CD1c-positive myeloid dendritic cell (primary cell): ENCODE data around the gene RAB6B.

ENCODE experiments used
- DNase-seq: peaks from one replicate; pipeline ENCODE4 v3.0.0-alpha.2; 2016; ENCODE audit errors: extremely low spot score

Gene RAB6B

DNA sequence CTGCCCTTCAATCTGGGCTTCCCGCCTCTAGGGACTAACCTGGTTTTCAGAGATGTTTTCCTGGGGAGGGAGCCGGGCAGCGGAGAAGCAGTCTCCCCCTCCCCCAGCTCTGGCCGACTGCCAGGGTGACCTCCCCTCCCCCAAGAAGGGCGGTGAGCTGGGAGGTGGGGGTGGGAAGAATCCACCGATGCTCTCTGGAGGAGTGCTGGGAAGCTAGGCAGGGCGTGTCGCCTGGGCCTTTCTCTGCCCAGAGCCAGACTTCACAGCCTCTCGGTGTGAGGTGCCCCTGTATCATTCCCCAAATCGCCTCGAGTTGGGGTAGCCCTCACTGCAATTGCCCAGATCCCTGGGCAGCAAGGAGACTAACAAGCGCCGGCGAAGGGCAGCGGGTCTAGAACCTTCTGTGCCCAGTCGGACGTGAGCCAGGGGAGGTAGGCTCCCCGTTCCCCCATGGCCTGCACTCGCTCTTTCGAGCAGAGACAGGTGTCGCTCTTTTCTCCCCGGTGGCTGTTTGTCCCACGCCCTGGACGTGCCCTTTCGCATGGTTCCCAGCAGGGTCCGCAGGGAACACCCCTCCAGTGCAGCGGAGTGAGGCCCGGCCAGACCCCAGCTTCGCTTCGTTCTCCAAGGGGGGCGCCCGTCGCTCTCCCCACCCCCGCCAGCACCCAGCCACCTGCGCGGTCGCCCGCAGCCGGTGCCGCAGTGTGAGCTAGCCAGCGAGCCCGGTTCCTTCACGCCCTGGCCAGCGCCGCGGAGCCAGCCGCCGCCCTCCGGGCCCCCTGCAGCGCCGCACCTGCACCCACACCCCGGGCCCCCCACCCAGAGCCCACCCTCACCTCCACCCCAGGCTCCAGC is 1.1 kb downstream of the RAB6B start:
- DNase-seq, result no peak

DNA sequence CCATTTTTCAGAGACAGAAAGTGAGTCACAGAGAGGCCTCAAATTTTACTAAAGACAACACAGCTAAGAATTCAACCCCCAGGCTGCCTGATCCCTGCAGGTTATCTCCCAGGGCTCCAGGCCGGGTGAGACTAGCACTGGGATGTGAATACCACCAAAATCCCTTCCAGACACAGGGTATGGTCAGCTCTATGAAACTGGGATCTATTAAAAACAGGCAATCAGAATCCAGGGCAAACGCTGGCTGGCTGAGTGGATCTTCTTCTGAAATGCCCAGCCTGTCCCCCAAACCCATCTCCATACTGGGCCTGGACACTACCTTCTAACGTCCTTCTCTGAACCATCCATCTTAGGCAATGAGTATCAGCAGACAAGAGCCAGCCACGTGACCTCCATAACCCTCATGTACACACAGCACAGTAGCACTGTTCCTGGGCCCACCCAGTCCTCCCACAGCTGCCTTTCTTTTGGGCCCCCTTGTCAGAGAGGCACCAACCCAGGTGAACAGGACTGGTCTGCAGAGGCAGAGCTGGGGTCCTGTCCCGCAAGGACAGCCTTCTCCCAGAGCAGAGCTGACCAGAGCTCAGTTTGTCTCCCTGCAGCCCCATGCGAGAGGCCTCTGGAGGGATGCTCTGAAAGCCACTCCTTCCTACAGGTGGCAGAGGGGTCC is 1.9 kb downstream of the RAB6B start:
- no peak for DNase-seq

DNA sequence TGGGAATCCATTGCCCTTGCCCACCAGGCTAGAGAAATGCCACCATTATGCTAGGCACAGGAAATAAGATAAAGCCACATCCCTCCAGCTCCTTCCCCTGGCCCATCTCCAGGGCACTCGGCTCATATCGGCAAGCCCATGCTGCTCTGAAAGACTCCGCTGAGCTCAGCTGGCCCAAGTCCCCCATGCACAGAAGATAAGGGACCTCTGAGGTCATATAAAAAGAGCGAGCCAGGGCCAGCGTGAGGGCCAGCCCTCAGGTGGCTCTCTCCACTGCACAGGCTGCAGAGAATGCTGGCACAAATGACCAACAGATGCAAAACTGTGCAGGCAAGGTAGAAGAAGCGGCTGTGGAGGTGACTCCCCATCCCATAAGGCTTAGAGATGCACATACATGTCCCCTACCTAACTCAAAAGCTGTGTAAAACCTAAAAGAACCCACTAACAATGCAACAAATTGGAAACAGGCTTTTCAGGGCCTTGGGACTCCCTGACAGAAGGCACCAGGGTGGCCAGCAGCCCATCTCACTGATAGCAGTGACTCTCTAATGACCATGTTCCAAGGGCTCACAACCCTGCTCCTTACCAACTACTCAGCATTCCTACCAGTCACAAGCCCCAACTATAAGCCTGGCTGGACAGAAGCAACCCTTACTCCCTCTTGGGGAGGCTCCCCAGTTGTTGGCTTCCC is 3.0 kb downstream of the RAB6B start:
- DNase-seq, result no peak

DNA sequence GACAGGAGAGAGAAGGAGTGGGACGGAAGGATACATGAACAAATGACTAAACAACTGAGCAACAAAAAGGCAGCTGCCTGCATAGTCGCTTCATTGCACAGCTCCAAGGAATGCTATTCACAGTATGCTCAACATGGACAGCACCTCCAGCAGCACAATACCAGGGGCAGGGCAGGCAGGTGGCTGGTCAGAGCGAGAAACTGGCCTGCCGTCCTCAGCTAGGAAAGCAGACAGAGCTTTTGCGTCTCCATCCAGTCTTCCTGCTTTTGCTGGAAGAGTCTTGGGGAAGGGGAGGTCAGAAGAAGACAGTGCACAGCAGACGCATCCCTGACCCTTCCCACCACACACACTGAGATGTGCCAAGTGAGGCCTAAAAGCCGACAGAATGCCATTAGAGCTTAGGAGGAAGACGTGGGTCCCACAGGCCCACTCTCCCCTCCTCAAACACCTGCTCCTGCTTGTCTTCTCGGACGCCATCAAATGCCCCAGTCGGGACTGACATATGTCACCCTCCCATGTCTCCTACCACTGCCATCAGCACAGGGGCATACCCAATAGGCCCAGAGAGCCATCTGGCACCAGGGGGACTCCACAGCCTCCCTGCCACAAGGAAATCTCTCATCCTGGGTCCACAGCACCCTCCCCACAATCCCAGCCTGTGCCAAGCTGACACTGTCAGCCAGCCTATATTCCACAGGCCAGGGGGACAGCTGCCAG is 3.9 kb downstream of the RAB6B start:
- DNase-seq, result no peak

DNA sequence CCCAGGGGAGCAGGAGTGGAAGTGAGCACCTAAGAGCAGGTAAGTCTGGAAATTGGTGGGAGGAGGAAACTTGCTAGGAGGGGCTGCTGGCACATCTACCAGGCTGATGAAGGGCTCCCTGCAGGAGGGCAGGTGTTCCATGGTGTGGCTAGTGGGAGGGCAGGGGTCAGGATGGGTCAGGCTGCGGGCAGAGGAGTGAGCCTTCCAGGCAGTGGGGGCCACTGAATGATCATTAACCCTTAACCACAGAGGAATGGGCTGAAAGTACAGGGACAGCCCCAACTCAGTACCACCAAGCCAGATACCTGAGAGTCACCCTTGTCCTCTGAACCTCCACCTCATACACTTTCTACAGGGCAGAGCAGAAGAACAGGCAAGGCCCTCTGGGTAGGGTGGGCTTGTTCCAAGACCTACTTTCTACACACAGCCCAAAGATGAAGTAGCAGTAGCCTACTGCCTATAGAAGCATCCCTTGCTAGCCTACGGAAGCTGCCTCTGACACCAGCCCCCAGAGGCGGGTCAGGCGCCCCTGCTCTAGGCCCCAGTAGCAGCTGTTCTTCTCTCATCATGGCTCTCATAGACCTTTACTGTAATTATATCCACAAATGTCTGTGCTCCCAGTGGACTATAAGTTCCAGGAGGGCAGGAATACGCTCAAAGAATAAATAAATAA is 4.6 kb downstream of the RAB6B start:
- DNase-seq, result no peak

DNA sequence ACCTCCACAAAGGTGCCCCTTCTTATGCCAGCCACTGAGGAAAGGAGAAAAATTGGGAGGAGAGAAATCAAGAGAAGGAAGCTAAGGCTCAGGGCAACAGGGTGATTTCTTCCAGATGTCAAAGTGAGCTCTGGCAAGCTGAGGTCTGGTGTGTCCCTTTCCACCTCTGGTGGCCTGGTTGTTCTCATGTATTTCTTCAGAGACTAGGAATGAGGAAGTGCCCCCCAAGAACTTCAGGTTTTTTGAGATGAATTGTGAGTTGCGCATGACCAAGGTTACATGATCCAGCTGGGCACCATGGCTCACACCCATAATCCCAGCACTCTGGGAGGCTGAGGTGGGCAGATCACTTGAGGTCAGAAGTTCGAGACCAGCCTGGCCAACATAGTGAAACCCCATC is 5.6 kb downstream of the RAB6B start:
- no peak for DNase-seq

DNA sequence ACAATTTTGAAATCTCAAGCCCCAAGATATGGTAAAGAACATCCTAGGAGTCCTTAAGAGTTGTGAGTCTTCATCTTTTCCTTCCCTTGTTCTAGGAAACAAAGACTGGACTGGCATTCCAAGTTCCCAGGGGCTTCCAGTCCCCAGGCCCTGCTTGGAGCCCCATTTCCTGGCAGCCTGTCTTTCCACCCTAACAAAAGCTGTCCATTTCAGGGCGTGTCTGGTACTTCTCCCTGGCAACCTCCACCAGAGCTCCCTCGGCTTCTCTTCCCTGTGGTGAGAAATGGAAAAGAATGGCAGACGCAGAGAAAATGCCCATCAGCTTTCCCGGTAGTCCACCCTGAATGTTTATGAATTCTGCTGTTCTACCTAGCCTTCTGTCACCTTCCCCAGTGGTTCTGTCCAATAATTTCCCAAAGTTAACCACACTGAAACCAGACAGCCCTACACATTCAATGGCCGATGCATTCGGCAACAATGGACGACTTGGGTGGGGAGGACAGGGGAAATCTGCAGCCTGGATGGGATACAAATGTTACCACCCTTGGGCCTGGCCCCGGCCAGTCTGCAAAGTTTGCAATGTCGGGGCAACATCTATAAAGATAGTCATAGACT is 6.8 kb downstream of the RAB6B start:
- no peak for DNase-seq

DNA sequence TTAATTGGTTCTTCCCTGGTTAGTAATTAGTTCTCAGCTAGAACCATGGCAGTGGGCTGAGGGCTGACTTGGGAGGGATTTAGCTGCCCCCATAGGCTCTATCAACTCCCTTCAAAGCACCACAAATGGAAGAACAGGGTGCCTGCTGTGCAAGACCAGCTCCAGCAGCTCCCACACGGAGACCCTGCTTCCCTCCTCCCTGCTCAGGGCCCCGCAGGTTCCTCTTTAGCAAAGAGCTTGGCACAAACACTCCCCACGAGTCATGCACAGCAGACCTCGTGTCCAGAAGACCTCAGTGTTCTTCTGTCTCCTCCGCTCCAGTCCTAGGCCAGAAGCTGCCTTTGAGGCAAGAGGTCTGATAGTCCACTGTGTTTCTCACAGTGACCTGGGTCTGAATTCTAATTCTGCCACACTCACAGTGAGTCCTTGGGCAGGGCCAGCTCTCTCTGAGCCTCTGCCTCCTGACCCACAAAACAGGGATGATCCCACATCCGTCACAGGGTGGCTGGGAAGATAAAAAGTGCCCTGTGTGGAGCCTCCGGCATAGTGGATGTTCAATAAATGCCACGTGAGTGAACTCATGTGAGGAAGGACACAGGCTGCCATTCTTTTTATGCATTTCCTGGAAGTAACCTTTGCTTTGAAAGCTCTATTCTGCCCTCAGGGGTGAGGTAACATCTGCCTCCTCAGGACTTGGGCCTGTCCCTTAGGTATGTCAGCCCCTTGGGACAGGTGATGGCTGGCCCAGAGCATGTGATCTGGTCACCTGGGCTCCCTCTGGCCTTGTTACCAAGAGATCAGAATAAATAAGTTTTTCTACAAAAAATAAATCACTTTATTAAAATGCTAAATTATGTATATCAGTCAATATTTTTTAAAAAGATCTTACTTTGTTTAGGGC is 7.6 kb downstream of the RAB6B start:
- DNase-seq, result peak; percentile 6

DNA sequence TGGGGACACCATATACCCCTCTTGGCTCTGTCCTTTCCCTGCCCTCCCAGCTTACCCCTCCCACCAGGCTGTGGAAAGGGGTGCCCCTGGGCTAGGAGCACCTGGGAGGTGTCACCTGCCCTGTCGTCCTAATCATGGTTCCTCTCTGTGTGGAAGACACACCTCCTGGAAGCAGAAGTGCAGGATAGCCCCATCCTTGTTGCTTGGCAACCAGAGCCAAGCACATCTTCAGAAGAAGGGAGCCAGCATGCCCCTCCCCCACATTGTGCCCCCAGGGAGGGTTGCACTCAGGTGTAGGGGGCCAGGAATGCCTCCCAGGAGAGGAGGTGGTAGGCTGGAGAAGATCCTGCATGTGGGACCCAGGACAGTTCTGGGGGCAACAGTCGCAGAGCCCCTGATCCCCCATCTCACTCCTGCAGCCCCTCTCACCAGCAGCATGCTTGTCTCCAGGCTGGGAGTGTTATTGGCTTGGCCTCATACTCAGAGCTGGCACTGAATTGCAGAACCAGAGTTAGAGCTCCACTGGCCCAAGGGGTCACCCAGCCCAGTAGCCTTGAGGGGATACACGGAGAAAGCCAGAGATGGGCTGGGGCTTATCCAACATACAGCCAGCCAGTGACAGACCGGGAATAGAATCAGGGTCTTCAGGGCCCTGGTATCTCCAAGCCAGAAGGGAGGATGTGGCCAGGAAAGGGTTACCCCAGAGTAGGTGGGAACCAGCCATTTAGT is 8.4 kb downstream of the RAB6B start:
- DNase-seq, result no peak

DNA sequence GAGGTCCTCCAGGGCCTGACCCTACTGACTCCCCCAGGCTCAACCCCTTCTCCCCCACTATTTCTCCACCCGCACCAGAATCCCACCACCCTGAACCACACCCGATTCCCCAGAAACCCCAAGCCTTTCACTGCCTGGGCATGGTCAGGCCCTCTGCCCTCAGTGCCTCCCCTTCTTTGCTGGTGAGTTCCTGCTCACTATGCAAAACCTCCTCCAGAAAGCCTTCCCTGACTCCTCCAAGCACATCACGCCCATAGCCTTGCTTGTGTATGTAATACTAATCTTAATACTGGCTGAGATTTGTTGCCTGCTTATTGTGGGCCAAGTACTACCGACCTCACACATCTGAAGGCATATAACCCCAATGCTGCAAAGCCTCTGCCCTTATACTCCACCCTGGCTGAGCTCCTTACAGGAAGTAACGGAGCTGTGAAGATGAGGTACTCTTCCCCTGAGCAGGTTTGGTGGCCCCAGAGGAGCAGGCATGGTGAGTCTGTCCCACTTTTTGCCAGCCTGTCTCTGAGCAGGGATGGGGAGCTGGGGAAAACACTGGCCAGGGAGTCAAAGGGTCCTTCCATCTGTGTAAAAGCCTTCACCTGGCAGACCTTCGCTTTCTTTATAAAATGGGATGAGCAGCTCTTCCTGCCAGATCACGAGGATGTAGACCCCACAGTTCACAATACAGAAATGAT is 9.5 kb downstream of the RAB6B start:
- DNase-seq, result no peak

DNA sequence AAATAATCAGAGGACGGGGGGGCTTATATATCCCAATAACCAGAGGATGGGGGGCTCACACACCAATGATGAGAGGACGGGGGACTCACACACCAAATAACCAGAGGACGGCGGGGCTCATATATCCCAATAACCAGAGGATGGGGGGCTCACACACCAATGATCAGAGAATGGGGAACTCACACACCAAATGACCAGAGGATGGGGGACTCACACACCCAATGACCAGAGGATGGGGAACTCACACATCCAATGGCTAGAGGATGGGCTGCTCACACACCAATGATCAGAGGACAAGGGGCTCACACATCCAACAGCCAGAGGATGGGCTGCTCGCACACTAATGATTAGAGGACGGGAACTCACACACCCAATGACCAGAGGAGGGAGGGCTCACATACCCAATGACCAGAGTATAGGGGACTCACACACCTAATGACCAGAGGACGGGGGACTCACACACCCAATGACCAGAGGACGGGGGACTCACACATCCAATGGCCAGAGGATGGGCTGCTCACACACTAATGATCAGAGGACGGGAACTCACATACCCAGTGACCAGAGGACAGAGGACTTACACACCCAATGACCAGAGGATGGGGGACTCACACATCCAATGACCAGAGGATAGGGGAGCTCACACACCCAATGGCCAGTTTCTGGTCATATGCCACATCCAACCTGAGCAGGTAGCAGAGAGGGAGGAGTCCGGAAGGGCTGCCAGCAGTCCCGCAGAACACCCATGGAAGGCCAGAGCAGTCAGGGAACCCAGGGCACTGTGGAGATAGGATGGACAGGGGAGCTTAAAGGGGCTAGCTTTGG is 10.6 kb downstream of the RAB6B start:
- DNase-seq, result no peak

DNA sequence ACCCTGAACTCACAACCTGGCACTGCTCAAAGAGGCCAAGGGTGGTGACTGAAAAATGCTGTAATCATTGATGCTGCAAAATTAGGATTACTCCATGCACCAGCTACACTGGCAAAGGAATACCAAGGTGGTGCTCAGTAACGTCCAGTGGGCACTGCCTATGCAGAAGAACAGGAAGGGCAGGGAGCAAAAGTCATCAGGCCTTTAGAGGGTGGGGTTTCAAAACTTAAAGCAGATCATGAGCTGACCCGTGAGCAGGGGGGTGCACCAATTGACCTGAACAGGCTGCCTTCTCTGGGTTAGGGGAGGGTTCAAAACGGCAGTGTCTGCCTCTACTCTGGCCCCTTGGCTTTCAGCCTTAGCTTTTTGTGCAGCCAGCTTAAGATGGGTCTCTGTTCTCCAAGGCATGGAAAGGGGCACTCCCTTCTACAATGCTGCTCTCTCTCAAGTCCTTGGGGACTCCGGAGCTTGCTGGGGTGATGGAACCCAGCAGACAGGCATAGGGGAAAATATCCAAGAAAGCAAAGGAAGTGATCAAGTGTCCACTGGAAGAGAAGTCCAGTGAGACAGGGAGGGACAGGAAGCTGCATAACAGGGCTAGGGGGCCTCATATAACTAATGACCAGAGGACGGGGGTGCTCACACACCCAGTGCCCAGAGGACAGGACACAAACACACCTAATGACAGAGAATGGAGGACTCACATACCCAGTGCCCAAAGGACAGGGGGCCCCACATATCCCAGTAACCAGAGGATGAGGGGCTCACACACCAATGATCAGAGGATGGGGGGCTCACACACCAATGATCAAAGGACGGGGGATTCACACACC is 11.4 kb downstream of the RAB6B start:
- DNase-seq, result no peak

DNA sequence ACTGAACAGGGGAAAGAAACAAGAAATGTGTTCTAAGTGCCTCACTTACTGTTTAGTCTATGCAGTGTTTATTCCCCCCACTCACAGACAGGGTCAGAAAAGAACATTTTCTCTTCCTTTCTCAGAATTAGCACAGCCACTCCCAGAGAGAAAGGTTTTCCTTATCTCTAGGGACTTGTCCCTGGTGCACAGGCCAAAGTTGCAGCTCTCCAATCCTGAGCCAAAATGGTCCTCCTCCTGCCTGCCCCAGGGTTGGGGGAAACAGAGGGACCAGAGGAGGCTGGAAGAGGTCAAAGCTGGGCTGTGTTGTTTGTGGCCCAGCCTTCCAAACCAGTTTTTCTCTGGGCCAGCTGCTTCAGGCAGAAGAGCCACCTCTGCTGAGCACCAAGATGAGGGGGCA is 12.0 kb downstream of the RAB6B start:
- no peak for DNase-seq

DNA sequence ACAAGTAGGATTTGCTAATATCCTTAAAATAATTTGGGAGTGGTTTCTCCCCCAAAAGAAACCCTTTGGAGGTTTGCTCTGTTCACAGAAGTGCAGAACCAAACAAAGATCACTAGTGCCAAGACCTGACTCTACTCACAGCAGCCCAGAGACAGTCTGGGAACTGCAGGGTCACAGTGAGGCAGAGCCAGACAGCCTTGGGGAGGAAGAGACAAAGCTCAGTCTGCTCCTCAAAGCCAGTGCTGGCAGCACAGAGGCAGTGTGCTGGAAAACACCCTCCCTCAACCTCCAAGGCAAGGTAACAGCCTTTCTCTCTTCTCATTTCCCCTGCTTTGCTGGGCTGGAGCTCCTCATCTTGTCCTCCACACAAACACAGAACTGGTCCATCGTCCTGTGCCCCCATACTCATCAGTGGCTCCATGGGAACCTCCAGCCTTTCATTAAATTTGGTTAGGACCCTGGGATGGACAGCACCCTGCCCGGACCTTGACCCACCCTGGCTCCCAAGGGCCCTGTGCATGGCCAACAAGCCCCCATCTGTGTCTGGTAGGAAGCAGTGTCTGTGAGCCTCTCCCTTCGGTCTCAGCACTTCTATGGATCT is 12.6 kb downstream of the RAB6B start:
- DNase-seq, result no peak

DNA sequence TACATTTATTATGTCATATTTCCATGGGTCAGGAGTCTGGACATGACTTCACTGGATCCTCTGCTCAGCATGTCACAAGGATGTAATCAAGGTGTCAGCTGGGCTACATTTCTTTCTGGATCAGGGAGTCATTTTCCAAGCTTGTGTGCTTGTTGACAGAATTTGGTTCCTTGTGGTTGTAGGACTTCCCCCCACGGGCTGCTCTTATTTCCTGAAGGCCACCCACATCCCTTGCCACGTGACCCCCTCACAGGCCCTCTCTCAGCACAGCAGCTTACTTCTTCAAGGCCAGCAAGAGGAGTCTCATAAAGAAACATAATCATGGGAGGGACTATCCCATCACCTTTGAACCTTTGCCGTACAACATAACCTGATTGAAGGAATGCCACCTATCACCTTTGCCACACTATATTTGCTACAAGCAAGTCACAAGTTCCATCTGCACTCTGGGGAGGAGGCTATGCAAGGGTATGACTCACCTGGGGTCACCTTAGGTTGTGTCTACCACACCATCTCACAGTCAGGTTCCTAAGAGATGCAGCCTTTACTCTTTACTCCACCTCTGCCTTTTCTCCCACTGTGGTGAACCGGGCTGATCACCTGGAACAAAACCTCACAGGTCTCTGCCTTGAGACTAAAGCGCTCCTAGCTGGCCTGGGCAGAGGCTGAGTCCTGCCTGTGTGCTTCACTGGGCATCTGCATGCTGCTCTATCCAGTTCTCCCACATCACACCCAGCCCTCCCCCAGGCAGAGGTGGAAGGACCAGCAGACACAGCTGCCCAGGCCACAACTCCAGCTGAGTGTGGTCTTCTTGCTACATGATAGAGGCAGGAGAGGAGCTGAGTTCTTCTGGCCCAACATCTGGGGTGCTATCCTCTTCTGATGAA is 13.5 kb downstream of the RAB6B start:
- DNase-seq, result peak; percentile 21

DNA sequence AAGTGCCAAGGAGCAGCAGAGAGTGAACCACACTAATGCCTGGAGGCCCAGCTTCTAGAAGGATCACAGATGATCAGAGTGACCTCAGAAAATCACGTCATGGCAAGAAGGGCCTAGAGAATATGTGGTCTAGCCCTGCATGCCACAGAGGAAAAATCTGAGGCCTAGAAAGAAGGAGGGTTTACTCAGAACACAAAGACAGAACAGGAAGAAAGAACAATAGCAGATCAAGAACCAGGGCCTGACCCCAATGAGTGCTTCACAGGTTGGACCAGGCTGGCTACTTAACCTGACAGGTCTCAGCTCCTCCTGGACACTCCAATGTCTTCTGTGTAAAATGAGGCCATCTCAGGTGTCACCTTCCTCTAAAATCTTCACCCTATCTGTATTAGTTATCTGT is 14.2 kb downstream of the RAB6B start:
- no peak for DNase-seq
